SK-N-SH treated with all-trans-retinoic acid at 6 μM for 48 hours (cell line): ENCODE results near the gene TMEM200B.
"Not testable (repeated sequence)": the region's sequence is repeated elsewhere in the genome, so short reads cannot be mapped to it uniquely, and the experiment has no call there.

Experiments used
- ARNTL ChIP-seq: fragments of 450-650 bp; formaldehyde crosslinking; IDR thresholded peaks from 2 replicates; pipeline ENCODE4 v1.5.0; 2020; ENCODE audit warnings: low read depth, mild to moderate bottlenecking, moderate library complexity, borderline replicate concordance
- CREB5 ChIP-seq: fragments of 250-450 bp; sonication (Bioruptor Pico); IDR thresholded peaks from 2 replicates; pipeline ENCODE4 v1.5.1; 2020; ENCODE audit warnings: low read depth, mild to moderate bottlenecking, moderate library complexity
- CSRNP3 ChIP-seq: fragments of 250-450 bp; sonication (Bioruptor Pico); IDR thresholded peaks from 2 replicates; pipeline ENCODE4 v1.5.1; 2021; ENCODE audit warnings: mild to moderate bottlenecking, moderate library complexity
- ISL1 ChIP-seq: fragments of 250-450 bp; sonication (Bioruptor Pico); IDR thresholded peaks from 2 replicates; pipeline ENCODE4 v2.1.2; 2022; ENCODE audit warnings: mild to moderate bottlenecking, moderate library complexity
- OSR1 ChIP-seq: fragments of 250-450 bp; sonication (Bioruptor Pico); IDR thresholded peaks from 2 replicates; pipeline ENCODE4 v1.8.0; 2022; ENCODE audit warnings: moderate library complexity, mild to moderate bottlenecking, inconsistent platforms
- PATZ1 ChIP-seq: fragments of 250-450 bp; sonication (Bioruptor Pico); IDR thresholded peaks from 2 replicates; pipeline ENCODE4 v1.8.0; 2020; ENCODE audit warnings: mild to moderate bottlenecking, moderate library complexity, borderline replicate concordance
- POU6F1 ChIP-seq: fragments of 250-450 bp; sonication (Bioruptor Pico); IDR thresholded peaks from 2 replicates; pipeline ENCODE4 v1.8.0; 2021; ENCODE audit warnings: low read depth, mild to moderate bottlenecking, moderate library complexity, borderline replicate concordance
- RARB ChIP-seq: fragments of 250-450 bp; sonication (Bioruptor Pico); IDR thresholded peaks from 2 replicates; pipeline ENCODE4 v1.8.0; 2021; ENCODE audit warnings: mild to moderate bottlenecking, moderate library complexity
- SNAI2 ChIP-seq: fragments of 250-450 bp; sonication (Bioruptor Pico); IDR thresholded peaks from 2 replicates; pipeline ENCODE4 v1.5.0; 2020; ENCODE audit warnings: mild to moderate bottlenecking, moderate library complexity
- TOX ChIP-seq: fragments of 250-450 bp; sonication (Bioruptor Pico); IDR thresholded peaks from 2 replicates; pipeline ENCODE4 v1.8.0; 2021; ENCODE audit warnings: mild to moderate bottlenecking, moderate library complexity, borderline replicate concordance
- ZC3H10 ChIP-seq: fragments of 250-450 bp; sonication (Bioruptor Pico); IDR thresholded peaks from 2 replicates; pipeline ENCODE4 v1.5.1; 2021; ENCODE audit warnings: mild to moderate bottlenecking, moderate library complexity
- ZFP3 ChIP-seq: fragments of 250-450 bp; sonication (Bioruptor Pico); IDR thresholded peaks from 2 replicates; pipeline ENCODE4 v1.5.0; 2020; ENCODE audit warnings: mild to moderate bottlenecking, moderate library complexity
- ZFP30 ChIP-seq: fragments of 450-650 bp; formaldehyde crosslinking; IDR thresholded peaks from 2 replicates; pipeline ENCODE4 v1.5.0; 2022; ENCODE audit warnings: mild to moderate bottlenecking, moderate library complexity
- ZNF565 ChIP-seq: fragments of 450-650 bp; formaldehyde crosslinking; conservative IDR thresholded peaks from 2 replicates; pipeline ENCODE4 v1.5.0; 2020; ENCODE audit warnings: low read depth, mild to moderate bottlenecking, moderate library complexity

- TF ChIP-seq ISL1 (CRISPR knock-in tag); POU6F1 (CRISPR knock-in tag); SNAI2; ZFP30 (CRISPR knock-in tag); PATZ1; ARNTL (CRISPR knock-in tag); CSRNP3 (CRISPR knock-in tag); ZC3H10 (CRISPR knock-in tag); OSR1 (CRISPR knock-in tag); RARB (CRISPR knock-in tag); CREB5; ZFP3 (CRISPR knock-in tag); TOX (CRISPR knock-in tag); ZNF565 (CRISPR knock-in tag): not testable (repeated sequence)
These were observed 7.4 kb upstream of the TMEM200B start for GRCh38 chr1:29131056-29131455.
